NCI-H526 (cell line): ENCODE data around the gene AGMAT.

Experiments
- DNase-seq, 2 experiments: peaks; one replicate each; lab custom pipeline; 2025; lab: John Stamatoyannopoulos, UW

AGMAT gene

DNA sequence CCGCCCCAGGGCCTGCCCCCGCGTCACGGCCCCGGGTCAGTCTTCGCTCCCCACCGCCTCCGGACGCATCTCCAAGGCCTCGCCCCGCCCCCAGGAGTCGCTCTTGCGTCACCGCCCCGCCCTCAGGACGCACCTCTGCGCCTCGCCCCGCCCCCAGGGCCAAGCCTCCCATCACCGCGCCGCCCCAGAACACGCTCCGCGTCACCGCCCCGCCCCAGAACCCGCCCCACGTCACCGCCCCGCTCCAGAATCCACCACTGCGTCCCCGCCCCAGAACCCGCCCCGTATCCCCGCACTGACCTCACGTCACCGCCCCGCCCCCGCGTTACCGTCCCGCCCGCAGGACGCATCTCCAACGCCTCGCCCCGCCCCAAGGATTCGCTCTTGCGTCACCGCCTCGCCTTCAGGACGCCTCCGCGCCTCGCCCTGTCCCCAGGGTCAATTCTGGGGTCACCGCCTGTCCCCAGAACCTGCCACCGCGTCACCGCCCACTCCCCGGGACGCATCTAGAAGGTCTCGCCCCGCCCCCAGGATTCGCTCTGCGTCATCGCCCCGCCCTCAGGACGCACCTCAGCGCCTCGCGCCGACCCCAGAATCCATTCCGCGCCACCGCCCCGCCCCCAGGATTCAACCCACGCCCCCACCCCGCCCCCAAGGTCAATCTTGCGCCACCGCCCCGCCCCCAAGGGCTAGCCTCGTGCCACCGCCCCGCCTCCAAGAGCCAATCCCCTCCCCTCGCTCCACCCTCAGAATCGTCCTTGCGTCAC lies 60.4 kb downstream of the AGMAT start:
- DNase-seq, result peak; percentile 96 to 99

DNA sequence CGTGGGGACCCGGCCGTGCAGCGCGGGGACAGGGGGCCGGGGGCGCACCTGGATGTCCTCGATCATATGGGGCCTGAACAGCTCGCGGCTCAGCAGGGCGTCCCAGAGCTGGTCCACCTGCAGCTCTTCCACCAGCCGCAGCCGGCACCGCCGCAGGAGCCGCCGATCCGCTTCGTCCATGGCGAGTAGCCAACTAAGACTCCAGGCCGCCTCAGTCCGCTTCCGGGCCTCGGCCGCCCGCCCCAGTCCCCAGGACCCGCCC lies 60.9 kb downstream of the AGMAT start, which contains the start of gene CASP9:
Gene CASP9 (minus strand): TSS at position 195 of the 262 bp plus-strand sequence. CDS start 15 bp downstream, at position 180.
- no peak for DNase-seq

DNA sequence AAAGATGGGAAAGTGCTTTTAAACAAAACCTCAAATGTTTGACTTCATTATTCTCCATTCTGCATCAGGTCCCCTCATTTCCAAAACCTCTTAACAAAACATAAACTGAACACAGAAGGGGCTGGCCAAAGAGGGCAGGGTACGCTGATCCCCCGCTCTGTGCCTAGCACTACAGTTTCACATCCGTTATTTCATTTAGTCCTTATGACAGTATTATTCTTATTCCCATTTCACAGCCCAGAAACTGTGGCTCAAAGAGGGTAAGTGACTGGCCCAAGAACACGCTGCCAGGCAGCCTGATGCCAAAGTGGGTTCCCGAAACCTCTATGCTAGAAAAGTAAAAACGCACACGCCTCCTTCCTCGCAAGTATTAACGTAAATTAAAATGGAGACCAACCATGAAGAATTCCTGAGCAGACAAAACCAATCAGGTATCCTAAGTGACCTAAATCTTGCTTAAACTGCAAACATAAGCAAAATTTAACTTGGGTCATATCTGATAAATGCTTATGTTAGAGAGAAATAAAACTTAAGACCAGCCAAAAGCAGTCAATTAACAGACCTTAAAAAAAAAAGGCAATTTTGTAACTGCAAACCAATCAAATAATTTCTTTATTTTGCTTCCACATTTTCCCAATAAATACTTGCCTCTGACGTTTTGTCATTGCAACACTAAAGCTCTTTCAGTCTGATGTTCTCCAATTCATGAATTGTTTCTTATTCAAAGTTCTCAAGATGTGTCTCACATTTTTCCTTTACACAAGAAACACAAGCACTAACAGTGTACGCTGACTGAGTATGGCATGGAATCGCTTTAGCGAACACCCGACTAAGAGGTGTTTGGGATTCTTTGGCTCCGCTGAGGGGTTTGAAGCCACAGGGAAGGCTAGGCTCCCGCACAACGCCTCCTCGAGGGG lies 61.5 kb downstream of the AGMAT start:
- DNase-seq, result peak in 1 of 2 experiments; percentile 73

DNA sequence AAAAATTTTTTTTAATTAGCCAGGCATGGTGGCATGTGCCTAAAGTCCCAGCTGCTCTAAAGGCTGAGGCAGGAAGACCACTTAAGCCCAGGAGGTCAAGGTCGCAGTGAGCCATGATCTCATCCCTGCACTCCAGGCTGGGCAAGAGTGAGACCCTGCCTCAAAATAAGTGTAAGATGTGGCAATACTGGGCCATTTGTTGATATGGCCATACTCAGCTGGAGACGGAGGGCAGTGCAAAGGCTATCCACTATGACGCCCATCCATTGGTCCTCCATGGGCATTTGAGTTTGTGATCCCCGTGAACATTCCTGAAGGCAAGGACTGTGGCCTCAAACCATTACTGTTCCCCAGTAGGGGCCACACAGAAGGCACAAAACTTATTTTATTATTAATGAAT lies 62.3 kb downstream of the AGMAT start:
- DNase-seq, result no peak
